ENCODE measurements around the gene OSTF1.

DNA sequence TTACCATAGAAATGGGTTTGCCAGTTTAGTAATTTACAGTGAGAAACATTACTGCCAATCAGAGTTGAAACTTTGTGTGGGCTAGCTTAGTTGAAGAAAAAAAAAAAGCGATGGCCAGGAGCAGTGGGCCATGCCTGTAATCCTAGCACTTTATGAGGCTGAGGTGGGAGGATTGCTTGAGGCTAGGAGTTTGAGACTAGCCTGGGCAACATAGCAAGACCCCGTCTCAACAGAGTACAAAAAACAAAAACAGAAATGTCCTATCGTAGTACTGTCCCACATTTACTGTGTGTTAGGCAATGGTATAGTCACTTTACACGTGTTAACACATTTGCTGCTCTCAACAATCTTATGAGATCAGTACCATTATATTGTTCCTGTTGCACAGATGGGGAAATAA lies 2.3 kb downstream of the OSTF1 start:
- TF ChIP-seq, protein P1, sequence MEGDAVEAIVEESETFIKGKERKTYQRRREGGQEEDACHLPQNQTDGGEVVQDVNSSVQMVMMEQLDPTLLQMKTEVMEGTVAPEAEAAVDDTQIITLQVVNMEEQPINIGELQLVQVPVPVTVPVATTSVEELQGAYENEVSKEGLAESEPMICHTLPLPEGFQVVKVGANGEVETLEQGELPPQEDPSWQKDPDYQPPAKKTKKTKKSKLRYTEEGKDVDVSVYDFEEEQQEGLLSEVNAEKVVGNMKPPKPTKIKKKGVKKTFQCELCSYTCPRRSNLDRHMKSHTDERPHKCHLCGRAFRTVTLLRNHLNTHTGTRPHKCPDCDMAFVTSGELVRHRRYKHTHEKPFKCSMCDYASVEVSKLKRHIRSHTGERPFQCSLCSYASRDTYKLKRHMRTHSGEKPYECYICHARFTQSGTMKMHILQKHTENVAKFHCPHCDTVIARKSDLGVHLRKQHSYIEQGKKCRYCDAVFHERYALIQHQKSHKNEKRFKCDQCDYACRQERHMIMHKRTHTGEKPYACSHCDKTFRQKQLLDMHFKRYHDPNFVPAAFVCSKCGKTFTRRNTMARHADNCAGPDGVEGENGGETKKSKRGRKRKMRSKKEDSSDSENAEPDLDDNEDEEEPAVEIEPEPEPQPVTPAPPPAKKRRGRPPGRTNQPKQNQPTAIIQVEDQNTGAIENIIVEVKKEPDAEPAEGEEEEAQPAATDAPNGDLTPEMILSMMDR (IDR thresholded peaks at IDR 0.05): no peak
- TF ChIP-seq EP300 (IDR thresholded peaks at IDR 0.05): no peak
- TF ChIP-seq POLR2A (IDR thresholded peaks at IDR 0.05): no peak
- no peak for TF ChIP-seq POLR2AphosphoS5 (IDR thresholded peaks at IDR 0.05)

Measured in sigmoid colon (tissue), 4 donors.